Activated CD4-positive, alpha-beta T cell treated with anti-CD3 and anti-CD28 coated beads, Interleukin-2, Interleukin-4, amounts not matched to agents 100 ng/mL and 50 ng/mL, durations not matched to agents 16 hours and 8 hours (primary cell): ENCODE results near the gene S100A16.
"Not testable (repeated sequence)": the region's sequence is repeated elsewhere in the genome, so short reads cannot be mapped to it uniquely, and the experiment has no call there.

Source experiments
- DNase-seq: peaks from one replicate; pipeline ENCODE4 v3.0.0-alpha.2; 2020; ENCODE audit warnings: low spot score

The S100A16 gene

DNA sequence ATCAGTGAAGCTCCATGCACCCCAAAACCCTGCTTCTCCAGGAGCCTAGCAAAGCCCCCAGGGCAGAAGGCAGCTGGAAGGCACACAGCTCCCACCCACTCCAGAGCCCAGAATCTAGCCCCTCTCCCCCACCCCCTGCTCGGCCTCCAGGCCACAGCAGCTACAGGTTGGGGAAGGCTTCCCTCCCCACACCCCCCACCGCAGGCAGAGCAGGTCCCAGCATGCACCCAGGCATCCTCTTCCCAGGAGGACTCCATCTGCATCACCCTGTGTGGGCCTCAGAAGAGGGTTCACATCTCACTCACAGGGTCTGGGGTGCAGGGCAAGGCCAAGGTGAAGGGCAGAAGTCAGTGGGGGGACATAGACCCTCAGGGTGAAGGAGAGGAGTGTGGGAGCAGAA, 2.5 kb upstream of the S100A16 start:
- DNase-seq = no peak

DNA sequence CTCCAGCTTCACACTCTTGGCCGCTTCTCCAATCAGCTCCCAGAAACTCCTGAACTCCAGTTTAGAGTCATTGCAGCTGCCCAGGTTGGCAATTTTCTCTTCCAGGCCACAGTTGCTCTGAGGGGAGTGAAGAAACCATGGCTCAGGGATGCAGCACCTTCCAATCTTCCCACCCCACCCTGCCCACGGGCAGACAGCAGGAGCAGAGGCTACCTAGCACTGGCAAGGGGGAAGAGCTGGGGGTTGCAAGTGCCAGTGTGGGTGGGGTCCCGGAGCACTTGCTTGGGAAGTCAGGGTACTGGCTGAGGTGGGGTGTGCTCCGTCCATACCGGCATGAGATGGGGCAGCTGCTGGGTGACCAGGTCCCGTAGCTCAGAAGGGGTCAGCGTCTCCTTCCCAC, 2.0 kb upstream of the S100A16 start:
- no peak for DNase-seq

DNA sequence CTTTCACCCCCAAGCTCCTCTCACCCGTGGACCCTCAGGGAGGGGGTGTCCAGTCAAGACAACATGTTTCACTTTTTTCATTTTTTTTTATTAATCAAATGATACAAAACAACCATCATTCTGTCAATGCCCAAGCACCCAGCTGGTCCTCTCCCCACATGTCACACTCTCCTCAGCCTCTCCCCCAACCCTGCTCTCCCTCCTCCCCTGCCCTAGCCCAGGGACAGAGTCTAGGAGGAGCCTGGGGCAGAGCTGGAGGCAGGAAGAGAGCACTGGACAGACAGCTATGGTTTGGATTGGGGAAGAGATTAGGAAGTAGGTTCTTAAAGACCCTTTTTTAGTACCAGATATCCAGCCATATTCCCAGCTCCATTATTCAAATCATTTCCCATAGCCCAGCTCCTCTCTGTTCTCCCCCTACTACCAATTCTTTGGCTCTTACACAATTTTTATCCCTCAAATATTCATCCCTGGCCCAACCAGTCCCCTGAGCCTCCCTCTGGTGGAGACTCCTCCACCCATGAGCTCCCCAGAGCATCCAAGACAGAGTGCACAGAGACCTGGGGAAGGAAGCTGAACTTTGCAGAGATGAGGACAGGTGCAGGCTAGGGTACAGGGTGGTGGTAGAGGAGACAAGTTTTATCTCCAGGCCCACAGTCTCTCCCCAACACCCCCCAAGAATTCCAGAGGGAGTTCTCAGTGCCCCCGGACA, 1.4 kb upstream of the S100A16 start:
- DNase-seq = no peak

DNA sequence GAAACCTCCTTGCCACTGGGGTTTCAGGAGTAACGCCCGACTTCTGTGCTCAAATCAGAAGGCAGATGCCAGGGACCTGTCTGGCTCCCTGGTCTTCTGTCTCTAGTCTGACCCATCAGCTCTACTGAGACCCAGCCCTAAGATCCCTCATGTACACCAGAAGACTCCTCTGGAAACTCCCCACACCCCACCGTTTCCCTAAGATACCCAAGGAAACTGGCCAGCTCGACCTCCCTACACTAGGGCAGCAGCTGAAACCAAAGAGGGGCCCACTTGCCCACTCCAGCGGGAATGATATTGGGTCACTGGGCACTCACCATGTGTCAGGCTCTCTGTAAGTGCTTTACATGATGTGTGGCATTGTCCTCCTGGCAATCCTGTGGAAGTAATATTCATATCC, 469 bp upstream of the S100A16 start:
- no peak for DNase-seq

DNA sequence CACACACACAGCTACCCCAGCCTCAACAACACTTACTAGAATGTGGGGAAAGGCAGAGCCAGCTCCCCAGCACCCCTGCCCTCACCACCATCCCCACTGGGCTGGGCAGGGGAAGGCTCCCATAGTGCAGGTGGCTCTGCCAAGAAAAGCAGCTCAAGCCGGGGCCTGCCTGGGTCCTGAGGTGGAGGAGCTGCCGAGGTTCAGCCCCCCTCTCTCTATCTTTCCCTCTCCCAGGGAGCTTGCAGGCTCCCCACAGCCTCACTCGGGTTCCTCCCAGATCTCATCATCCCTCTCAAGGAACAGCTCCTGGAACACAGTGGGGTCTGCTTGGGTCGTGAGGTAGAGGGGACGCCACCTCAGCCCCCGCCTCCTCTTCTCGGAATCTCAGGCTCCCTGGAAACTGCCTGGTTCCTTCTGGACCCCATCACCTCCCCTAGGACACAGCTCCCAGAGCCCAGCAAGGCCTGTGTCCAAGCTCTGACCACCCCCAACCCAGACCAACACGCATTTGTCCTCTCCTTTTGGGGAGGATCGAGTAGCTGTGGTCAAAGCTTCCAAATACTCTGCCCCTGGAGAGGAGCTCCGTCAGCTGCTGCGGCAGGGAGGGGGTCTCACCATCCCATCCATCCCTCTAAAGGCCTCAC, 704 bp downstream of the S100A16 start:
- DNase-seq = no peak

- DNase-seq = no peak
These were observed 1.6 kb downstream of the S100A16 start for GRCh38 chr1:153611356-153611755.

- DNase-seq = no peak
These were observed 2.1 kb downstream of the S100A16 start for GRCh38 chr1:153610811-153611301.

- no peak for DNase-seq
These were observed 2.6 kb downstream of the S100A16 start for GRCh38 chr1:153610334-153610733.

GRCh38 chr1:153609585-153609907, 3.4 kb downstream of the S100A16 start:
- no peak for DNase-seq

- DNase-seq = no peak
These were observed 4.0 kb downstream of the S100A16 start for GRCh38 chr1:153608742-153609584.

DNA sequence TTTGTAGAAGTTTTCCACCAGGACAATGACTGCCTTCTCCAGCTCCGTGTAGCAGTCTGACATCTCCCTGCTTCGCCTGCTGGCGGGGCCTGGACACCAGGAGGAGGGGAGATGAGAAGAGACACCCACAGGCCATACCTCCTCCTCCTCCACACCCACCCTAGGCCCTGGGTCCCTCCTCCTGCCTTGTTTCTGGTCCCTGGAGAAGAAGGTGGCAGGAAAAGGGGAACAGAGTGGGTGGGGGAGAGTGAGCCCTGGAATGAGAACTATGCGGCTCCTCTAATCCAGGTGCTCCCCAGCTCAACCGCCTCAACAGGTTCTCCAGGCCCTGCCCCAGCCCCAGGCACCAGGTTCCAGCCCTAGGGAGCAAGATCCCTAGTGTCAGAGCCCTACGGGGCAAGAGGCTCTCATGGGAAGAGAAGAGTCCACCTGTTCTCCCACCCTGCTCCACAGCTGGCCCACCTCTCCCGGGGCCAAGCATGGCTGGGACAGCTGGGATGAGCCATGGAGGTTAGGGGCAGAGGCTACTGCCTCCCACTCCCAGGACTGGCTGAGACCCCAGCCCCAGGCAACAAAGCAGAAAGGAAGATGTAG, 4.8 kb downstream of the S100A16 start:
- no peak for DNase-seq

DNA sequence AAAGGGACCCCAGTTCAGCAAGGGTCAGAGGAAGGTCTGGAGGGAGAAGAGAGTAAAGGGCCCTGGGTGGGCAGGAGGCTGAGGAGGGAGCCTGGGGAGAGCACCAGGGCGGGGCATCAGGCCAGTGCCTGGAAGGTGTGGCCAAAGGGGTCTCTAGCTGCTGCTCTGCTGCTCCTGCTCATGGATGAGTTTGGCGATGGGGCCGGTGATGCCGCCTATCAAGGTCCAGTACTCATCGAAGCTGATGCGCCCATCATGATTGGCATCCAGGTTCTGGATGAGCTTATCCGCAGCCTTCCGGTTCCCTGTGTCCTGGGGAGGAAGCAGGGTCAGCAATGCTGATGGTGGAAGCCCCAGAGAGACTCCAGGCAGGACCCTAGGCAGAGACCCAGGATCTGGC, 5.6 kb downstream of the S100A16 start:
- no peak for DNase-seq

GRCh38 chr1:153606194-153606593, 6.7 kb downstream of the S100A16 start:
- no peak for DNase-seq

DNA sequence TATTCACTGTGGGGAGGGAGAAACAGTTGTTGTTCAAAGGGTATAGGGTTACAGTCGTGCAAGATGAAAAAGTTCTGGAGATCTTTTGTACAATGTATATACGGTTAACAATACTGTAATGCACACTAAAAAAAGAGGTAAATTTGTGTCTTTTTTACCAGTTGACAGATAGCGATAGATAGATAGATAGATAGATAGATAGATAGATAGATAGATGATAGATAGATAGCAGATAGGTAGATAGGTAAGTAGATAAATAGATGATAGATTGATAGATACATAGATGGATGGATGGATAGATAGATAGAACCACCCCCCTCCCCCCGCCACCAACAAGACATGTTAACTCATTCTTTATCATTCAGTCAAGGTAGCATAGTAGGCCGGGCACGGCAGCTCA, 10.2 kb downstream of the S100A16 start:
- DNase-seq = no peak

DNA sequence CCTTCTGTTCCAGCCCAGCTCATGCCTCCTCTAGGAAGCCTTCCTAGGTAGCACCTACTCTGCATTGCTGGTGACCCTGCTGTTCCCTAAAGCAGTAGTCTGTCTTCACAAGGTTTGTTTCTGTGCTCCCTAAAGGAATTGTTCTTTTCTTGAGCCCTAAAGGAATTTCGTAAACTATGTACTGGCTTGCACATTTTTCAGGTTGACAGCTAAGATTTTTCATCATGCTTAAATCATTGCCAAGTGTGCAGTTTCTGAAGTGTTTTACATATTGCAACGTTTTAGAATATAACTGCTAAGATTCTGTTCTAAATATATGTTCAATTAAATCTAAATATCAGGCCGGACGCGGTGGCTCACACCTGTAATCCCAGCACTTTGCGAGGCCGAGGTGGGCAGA, 13.1 kb downstream of the S100A16 start:
- no peak for DNase-seq

DNA sequence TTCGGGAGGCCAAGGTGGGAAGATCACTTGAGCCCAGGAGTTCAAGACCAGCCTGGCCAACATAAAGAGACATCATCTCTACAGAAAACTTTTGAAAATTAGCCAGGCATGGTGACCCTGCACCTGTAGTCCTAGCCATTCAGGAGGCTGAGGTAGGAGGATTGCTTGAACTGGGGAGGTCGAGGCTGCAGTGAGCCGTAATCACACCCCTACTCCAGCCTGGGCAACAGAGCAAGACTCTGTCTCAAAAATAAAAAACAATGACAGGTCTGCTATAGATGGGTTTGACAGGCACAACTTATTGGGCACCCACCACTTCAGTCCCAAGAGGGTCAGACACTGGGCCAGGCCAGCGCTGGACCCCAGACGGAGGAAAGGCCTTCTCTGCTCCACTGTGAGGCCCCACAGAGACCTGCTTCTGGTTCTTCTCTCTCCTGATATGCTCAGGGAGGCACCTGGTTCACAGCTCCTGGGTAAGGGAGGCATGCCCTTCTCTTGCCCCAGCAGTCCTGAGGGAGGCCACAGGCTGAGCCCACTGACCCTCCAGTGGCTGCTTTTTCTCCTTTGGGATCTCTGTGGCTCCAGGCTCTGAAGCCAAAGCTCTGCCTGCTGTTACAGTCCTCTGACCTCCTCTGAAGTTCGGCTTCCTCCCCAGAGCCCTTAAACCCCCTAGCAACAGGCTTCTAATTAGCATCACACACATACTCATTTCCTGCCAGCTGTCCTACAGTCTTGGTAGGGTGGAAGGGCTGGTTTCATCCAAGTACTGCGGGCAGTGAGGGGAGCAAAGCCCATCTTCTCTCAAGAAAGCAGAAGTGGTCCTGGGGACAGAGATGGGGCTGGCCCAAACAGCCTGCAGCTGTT, 14.4 kb downstream of the S100A16 start:
- peak; percentile 19 for DNase-seq

DNA sequence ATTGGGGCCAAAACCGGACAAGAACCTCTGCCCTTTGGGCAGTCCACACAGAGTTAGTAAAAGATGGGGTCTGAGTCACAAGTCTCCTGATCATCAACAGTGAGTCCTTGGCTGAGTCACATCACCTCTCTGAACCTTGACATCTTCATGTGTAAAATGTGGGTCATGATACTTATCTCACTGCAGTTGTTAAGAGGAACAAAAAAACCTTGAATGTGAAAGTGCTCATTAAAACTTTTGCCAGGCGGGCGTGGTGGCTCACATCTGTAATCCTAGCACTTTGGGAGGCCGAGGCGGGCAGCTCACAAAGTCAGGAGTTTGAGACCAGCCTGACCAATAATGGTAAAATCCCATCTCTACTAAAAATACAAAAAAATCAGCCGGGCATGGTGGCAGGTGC, 15.7 kb downstream of the S100A16 start:
- DNase-seq = peak; percentile 24

GRCh38 chr1:153592748-153593147, 20.2 kb downstream of the S100A16 start:
- no peak for DNase-seq

DNA sequence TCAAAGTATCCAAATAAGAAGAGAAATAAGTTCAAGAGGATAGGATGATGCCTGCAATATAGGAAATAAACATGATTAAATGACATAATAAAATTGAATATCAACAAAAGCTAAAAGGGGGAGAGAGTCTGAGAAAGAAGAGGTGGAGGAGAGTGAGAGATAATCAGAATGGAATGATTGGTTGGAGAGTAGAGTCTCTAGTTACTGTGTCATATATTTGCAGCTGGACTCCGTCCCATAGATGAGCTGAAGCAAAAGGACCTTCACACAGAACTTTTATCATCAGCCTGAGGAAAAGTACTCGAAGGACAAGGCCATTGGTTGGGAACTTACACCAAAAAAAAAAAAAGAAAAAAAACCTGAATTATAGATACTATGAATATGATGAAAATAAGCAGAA, 24.5 kb downstream of the S100A16 start:
- DNase-seq = no peak

DNA sequence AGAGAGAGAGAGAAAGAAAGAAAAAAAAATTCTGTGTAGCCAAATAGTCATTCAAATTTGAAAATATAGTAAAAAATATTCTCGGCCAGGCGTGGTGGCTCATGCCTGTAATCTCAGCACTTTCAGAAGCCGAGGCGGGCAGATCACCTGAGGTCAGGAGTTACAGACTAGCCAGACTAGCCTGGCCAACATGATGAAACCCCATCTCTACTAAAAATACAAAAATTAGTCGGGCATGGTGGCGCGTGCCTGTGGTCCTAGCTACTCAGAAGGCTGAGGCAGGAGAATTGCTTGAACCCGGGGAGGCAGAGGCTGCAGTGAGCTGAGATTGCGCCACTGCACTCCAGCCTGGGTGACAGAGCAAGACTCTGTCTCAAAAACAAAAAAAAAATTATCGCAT, 24.9 kb downstream of the S100A16 start:
- not testable (repeated sequence) for DNase-seq

DNA sequence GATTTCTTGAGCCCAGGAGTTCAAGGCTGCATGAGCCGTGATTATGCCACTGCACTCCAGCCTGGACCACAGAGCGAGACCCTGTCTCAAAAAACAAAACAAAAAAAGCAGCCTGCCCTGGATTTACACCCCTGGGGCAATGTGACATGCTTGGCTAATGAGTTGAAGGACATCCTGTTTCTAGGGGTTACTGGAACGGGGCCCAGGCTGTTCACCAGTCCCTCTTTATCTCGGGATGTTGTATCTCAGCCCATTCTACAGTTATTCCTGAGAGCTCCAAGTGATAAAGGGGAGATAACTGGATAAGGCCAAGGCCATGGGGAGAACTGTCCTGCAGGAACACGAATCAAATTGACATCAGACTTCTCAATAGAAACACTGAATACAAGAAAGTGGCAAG, 25.6 kb downstream of the S100A16 start:
- DNase-seq = no peak

- no peak for DNase-seq
These were observed 26.6 kb downstream of the S100A16 start for GRCh38 chr1:153586347-153586746.
